Activated gamma-delta T cell (primary cell): Measurements from ENCODE around the gene ZBTB48.

Experiments used
- DNase-seq: peaks from one replicate; lab custom pipeline; 2025; lab: John Stamatoyannopoulos, UW

ZBTB48 gene

DNA sequence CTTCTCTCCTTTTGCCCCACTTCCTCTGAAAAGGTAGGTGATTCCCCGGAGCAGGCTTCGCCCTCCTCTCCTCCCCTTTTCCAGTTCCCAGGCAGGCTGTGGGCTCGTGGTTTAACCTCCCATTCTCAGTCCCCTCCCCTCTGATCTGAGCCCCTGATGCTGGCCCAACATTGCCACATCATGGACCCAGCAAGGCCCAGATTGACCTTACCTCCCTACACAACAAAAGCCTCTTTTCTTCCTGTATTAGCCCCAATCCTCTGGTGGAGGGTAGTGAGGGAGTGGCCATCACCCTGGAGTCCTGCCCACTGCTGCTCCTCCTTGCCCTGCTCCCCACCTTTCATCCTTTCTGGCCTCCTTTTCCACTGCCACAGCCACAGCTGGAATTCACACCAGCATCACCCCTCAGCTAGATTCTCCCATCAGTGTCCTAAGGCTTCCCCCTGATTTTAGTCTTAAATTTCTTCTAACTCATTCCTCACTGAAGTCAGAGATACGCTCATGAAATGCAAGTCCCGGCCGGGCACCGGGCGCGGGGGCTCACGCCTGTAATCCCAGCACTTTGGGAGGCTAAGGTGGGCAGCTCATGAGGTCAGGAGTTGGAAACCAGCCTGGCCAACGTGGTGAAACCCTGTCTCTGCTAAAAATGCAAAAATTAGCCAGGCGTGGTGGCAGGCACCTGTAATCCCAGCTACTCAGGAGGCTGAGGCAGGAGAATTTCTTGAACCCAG, 7.0 kb upstream of the ZBTB48 start:
- no peak for DNase-seq

DNA sequence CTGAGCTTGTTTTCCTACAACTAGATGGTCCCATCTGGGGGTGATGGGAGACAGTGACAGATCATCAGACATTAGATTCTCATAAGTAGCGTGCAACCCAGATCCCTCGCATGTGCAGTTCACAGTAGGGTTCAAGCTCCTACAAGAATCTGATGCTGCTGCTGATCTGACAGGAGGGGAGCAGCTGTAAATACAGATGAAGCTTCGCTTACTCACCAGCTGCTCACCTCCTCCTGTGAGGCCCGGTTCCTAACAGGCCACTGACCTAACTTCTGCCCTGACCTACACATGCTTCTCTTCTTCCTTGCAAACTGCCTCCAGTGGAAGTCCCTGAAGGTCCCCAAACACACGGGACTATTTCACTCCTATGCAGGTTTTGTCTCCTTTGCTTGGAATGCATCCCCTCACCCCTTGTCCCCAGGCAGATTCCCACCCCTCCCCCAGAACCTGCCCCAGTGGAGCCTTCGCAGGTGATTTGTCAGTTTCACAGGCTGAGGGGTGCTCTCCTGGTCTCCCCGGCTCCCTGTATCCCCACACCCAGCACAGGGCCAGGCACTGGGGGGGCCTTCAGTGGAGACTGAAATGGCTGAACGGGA, 5.7 kb upstream of the ZBTB48 start:
- DNase-seq, result no peak

DNA sequence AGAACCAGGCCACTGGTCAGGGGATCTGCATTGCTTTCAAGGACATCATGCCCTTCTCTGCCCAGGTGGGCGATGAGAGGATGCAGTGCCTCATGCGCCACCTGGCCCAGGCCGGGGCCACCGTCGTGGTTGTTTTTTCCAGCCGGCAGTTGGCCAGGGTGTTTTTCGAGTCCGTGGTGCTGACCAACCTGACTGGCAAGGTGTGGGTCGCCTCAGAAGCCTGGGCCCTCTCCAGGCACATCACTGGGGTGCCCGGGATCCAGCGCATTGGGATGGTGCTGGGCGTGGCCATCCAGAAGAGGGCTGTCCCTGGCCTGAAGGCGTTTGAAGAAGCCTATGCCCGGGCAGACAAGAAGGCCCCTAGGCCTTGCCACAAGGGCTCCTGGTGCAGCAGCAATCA, 5.0 kb upstream of the ZBTB48 start:
- no peak for DNase-seq

DNA sequence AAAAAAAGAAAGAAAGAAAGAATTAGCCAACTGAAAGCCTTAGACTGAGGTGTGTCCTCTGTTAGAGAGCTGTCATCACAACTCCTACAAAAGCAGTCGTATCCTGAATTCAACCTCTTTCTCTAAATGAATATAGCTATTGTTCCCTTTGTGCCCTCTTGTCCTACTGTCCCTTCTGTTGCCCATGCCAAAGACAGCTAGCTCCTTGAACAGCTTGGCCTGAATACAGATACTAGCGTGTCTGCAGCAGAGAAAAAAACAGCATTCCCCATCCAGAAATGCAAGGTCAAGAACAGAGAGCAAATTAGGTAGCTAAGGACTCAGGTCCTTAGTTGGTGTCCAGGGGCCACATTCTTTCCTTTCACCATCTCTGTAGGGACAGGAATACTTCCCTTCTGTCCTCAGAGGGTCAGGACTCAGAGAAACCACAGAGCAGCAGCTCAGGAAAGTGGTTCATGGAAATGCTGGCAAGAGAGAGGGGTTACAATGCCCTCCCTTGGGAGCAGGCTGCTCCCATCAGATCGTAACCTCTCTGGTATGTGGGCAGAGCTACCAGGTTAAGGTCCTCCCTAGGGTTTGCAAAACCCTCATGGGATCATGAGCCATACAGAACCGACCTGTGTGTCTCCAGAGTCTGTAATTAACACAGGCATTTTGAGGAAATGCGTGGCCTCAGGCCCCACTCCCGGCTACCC, 1.8 kb upstream of the ZBTB48 start:
- no peak for DNase-seq

DNA sequence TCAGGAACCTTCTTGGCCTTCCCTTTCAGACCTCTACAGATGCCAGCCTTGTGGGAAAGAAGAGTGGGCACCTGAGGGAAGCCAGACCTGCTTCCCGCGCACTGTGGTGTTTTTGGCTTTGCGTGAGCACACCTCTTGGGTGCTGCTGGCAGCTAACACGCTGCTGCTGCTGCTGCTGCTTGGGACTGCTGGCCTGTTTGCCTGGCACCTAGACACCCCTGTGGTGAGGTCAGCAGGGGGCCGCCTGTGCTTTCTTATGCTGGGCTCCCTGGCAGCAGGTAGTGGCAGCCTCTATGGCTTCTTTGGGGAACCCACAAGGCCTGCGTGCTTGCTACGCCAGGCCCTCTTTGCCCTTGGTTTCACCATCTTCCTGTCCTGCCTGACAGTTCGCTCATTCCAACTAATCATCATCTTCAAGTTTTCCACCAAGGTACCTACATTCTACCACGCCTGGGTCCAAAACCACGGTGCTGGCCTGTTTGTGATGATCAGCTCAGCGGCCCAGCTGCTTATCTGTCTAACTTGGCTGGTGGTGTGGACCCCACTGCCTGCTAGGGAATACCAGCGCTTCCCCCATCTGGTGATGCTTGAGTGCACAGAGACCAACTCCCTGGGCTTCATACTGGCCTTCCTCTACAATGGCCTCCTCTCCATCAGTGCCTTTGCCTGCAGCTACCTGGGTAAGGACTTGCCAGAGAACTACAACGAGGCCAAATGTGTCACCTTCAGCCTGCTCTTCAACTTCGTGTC, 995 bp upstream of the ZBTB48 start:
- no peak for DNase-seq

DNA sequence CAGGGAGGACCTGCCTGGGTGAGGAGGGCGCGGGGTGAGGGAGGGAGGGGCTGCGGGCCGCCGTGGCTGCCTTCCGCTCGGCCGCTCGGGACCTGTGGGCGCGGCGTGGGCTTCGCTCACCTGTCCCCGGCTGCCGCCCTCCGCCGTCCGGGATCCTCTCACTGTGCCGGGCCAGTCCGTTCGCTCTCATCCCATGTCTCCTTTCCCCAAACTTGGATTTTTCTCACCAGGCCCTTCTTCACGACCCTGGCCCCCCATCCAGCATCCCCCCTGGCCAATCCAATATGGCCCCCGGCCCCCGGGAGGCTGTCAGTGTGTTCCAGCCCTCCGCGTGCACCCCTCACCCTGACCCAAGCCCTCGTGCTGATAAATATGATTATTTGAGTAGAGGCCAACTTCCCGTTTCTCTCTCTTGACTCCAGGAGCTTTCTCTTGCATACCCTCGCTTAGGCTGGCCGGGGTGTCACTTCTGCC, 362 bp downstream of the ZBTB48 start:
- DNase-seq, result no peak

DNA sequence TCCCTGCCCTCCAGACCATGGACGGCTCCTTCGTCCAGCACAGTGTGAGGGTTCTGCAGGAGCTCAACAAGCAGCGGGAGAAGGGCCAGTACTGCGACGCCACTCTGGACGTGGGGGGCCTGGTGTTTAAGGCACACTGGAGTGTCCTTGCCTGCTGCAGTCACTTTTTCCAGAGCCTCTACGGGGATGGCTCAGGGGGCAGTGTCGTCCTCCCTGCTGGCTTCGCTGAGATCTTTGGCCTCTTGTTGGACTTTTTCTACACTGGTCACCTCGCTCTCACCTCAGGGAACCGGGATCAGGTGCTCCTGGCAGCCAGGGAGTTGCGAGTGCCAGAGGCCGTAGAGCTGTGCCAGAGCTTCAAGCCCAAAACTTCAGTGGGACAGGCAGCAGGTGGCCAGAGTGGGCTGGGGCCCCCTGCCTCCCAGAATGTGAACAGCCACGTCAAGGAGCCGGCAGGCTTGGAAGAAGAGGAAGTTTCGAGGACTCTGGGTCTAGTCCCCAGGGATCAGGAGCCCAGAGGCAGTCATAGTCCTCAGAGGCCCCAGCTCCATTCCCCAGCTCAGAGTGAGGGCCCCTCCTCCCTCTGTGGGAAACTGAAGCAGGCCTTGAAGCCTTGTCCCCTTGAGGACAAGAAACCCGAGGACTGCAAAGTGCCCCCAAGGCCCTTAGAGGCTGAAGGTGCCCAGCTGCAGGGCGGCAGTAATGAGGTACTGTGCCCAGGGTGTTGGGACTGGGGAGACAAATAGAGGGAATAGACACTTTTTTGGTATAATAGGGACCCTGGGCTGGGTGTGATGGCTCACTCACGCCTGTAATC, 1.0 kb downstream of the ZBTB48 start:
- no peak for DNase-seq

DNA sequence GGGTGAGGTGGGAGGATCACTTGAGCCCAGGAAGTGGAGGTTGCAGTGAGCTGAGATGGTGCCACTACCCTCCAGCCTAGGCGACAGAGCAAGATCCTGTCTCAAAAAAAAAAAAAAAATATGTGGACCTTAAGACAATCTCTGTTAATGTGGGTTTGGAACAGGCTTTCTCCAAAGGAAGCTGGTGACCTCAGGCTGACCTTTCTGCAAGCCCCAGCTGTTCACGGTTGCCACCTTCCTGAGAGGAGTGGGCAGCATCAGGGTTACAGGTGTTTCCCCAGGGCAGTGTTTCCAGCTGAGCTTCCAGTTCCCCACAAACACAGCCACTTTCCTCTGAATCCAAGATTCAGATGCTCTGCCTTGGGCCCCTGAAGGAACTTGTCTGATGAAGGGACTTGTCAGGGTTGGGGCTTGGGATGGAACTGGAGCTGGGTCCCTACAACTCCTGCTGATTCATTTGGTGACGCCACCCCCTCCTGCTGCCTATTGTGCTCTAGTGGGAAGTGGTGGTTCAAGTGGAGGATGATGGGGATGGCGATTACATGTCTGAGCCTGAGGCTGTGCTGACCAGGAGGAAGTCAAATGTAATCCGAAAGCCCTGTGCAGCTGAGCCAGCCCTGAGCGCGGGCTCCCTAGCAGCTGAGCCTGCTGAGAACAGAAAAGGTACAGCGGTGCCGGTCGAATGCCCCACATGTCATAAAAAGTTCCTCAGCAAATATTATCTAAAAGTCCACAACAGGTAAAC, 1.9 kb downstream of the ZBTB48 start:
- no peak for DNase-seq

DNA sequence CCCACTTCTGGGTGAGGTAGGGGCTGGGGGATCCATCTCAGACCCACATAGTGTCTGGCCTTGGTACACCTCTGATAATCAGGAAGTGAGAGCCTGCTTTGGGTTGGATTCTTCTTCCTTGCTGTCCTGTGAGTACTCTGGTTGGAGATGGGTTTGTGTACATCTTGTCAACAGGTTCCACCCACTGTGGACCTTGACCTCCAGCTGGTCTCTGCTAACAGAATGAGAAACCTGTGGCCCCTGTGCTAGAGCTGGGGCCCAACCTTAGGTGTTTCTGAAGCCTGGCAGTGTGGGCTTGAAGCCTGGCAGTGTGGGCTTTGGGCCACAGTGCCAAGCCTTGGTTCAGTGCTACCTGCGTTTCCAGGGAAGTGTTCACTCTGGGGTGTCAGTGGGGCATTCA, 2.6 kb downstream of the ZBTB48 start:
- no peak for DNase-seq

DNA sequence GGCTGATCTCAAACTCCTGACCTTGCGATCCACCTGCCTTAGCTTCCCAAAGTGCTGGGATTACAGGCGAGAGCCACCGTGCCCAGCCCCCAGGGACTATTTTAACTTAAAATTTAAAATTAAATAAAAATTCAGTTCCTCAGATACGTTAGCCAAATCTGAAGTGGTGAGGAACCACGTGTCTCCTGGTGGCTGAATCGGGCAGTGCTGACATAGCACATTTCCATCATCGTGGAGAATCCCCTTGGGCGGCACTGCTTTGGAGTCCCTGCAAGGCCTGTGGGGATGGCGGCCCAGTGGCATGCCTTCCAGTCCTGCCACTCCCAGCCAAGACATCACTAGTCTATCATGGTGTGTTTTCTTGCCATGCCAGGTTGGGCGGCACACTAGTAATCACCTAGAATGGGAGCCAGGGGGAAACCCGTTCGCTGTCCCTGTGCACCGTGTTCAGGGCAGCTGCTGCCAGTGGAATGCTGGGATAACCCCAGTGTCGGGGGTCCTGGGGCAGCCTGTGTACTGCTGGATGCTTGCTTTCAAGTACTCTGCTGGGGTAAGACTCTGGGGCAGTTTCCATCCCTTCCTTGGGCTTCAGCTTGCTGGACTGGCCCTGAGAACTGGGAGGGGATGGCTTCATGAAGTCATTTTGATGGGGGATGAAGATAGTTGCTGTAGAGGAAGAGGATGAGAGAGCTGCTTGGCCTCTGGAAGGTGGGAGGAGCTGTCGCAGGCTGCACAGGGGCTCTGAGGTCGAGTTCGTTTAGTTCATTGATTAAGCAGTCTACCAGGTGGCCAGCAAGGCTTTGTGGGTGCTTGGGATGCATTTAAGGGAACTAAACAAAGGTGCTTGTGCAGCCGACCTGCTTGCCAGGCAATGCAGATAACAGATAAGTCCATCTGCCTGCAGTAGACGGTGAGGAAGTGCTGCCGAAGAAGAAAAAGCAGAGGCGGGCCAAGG, 4.6 kb downstream of the ZBTB48 start:
- no peak for DNase-seq

DNA sequence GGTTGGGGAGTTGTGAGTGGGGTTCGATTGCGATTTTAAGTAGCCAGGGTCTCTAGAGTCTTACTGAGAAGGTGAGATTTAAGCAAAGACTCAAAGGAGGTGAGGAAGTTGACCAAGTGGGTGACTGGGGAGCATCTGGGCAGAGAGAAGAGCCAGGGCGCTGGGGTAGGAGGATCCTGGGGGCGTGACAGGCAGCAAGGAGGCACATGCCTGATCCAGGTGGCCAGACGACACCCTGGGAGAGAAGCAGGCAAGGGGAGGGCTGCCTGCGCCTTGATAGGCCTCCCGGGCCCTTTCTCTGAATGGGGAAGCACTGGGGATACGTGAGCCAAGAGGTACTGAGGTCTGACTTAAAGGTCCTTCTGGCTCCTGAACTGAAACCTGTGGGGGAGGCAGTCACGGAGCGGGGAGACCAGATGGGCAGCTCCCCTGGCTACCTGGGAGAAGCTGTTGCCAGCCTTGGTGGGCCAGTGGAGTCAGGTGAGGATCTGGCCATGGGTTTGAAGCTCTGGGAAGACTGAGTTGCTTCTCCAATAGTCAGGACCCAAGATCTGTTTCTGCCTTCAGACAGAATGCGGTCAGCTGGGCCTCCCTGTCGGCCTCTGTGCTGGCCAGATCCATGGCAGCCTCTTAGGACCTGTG, 5.4 kb downstream of the ZBTB48 start:
- no peak for DNase-seq

DNA sequence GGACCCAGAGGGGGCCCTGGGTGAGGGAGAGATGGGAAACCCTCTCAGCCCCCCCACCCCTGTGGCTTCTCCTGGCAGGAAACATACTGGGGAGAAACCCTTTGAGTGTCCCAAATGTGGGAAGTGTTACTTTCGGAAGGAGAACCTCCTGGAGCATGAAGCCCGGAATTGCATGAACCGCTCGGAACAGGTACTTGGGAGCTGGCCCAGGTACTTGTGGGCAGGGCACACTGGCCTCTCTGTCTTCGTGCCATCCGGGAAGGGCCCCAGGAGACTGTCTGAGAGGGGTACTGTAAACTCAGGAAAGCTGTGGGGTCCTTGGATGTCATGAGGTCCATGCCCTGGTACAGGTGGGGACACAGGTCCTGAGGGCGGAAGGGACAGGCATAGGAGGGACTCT, 6.0 kb downstream of the ZBTB48 start:
- no peak for DNase-seq

DNA sequence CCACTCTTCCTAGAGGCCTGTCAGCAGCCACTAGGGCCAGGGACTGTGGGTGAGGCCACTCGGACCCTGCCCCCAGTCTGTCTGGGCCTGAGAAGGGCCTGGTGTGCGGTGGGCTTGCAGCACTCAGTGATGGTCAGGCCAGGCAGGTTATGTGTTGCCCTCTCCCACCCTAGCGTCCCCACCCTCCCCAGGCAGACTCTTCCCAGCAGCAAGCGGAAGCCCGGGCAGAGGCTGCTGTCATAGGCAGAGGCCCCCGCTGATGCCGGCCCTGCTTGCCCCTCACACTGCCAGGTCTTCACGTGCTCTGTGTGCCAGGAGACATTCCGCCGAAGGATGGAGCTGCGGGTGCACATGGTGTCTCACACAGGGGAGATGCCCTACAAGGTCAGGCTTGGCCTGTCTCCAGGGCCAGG, 6.6 kb downstream of the ZBTB48 start:
- DNase-seq, result no peak

DNA sequence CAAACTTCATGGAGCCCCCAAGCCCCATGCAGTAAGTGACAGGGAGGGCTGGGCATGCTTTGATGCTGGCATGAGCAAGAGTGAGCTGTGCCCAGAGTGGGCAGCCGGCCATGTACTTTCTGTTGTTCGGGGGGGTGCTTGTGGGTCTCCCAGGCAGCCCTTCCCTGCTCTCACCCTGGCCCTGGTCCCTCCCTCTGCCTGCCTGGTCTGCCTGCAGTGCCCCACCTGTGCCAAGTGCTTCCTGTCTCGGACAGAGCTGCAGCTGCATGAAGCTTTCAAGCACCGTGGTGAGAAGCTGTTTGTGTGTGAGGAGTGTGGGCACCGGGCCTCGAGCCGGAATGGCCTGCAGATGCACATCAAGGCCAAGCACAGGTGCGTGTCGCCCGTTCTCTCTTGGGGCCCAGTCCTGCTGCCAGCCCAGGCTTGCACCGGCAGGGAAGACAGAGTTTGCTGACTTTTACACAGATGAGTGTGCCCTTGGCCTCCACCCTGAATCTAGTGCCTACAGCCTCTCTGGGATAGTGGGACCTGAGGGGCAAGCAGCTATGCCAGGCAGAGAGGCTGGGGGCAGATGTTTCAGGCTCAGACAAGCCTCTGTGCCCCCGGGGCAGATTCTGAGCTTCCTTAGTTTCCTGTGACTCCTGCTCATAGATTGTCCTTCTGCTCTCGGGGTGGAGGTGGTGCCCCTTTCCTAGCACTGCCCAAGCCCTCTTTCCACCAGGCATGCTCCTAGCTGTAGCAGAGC, 7.6 kb downstream of the ZBTB48 start:
- no peak for DNase-seq

DNA sequence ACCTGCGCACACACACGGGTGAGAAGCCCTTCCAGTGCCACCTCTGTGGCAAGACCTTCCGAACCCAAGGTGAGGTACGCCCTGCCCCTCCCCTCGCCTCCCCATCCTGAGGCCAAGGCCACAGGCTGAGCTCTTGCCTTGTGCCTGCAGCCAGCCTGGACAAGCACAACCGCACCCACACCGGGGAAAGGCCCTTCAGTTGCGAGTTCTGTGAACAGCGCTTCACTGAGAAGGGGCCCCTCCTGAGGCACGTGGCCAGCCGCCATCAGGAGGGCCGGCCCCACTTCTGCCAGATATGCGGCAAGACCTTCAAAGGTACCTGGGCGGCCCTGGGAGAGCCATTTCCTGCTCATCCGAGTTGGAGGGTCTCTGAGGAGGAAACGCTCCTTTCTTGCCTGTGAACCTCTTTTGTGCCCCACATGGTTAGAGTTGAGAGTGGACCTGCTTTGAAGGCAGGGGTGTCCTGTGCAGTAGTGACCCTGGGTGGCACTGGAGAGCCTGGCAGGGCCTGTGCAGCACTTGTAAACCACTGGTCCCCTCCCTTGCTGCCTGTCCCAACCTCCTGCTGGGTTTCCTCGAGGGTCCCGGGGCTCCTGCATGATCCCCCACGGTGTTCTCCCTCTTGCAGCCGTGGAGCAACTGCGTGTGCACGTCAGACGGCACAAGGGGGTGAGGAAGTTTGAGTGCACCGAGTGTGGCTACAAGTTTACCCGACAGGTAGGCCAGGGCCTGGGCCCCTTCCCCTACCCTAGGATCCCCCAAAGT, 8.5 kb downstream of the ZBTB48 start:
- DNase-seq, result no peak

DNA sequence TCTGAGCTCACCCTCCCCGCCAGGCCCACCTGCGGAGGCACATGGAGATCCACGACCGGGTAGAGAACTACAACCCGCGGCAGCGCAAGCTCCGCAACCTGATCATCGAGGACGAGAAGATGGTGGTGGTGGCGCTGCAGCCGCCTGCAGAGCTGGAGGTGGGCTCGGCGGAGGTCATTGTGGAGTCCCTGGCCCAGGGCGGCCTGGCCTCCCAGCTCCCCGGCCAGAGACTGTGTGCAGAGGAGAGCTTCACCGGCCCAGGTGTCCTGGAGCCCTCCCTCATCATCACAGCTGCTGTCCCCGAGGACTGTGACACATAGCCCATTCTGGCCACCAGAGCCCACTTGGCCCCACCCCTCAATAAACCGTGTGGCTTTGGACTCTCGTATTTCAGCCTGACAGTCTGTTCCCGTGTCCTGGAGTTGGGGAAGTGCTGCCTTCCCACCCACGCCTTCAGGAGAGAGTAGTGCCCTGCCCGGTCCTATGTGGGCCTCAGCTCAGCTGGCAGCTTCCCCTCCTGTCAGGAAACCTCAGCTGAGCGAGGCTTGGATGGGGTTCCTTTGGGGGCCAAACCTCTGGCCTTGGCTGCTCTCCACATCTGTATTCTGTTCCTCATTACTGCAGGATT, 9.2 kb downstream of the ZBTB48 start:
- no peak for DNase-seq

DNA sequence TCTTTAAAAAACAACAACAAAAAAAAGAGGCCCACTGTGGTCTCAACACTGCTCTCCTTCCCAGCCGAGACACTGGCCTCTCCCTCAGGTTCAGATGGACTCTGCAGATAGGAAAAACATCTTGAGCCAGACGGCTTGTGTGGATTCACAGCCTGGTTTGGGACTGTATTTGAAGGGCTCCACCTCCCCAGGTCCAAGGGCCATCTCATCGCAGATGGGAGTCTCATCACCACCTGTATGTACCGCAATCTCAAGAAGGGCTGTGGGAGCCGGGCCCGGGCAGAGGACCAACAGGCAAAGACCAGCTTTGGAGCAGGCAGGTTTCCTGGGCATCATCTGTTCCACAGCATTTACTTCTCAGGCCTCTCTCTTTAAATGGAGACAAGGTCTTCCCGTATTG, 10.3 kb downstream of the ZBTB48 start:
- no peak for DNase-seq
